GM19239 (cell line): ENCODE measurements around the gene SLC43A1.

ENCODE experiments used
- DNase-seq: peaks from one replicate; pipeline ENCODE4 v3.0.0; 2011; ENCODE audit warnings: low spot score; ENCODE audit not compliant: insufficient read length
- FAIRE-seq: peaks from 2 replicates; lab custom pipeline; 2011; peaks lifted over from hg19 to GRCh38; lab: Jason Lieb, UNC

SLC43A1 gene

GRCh38 chr11:57440744-57441414 is 74.6 kb downstream of the SLC43A1 start:
- DNase-seq (no peak), FAIRE-seq (no peak)

DNA sequence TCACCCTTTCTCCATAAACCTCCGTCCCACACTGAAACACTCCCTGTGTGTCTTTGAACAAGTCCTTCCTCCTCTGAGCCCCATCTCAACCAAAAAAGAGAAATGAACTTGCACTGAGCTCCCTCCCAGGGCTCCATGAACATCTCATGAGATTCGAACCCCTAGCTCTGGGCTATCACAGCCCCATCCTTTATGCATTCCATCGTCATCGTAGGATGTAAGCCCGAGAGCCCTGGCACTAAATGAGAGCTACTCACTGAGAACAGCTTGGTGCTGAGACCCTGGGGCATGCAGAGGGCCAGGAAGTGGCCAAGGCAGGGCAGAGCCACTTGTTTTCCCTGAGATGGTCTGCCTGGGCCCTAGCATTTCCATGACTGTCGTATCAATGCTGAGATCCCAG is 75.7 kb downstream of the SLC43A1 start:
- DNase-seq (no peak), FAIRE-seq (no peak)

- DNase-seq (no peak), FAIRE-seq (no peak)
Observed at GRCh38 chr11:57438345-57439285, 76.9 kb downstream of the SLC43A1 start.

DNA sequence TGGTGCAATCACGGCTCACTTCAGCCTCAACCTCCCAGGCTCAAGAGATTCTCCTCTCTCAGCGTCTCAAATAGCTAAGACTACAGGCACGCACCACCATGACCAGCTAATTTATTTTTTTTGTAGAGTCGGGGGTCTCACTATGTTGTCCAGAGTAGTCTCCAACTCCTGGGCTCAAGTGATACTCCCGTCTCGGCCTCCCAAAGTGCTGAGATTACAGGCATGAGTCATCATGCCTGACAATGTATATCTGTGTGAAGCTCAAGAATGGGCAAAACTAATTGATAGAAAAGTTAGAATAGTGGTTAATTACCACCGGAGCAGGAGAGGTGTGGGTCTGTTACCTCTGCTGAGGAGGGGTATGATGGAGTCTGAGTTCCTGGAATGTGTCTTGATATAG is 79.5 kb downstream of the SLC43A1 start:
- FAIRE-seq, result no peak
- DNase-seq, result no peak

GRCh38 chr11:57434640-57435546 is 80.6 kb downstream of the SLC43A1 start:
- DNase-seq (no peak), FAIRE-seq (no peak)
